H9 (cell line): ENCODE results near the gene ERMN. TPM values are rescaled to one million over a fixed set of nuclear protein-coding genes. Genes with fewer than 3 reads are reported as not detected.
A peak's percentile ranks its signal among the peaks of the same experiment; 100 is the strongest.

ENCODE experiments used
- DNase-seq: peaks from one replicate; pipeline ENCODE4 v3.0.0-alpha.2; 2017
- H2AFZ ChIP-seq: one replicate; pipeline ENCODE4 v1.6.1; 2013; ENCODE audit warnings: mild to moderate bottlenecking, low read length, control low read depth, moderate library complexity
- H2AK5ac ChIP-seq: 2 replicates; pipeline ENCODE4 v1.6.1; 2013; ENCODE audit warnings: low read length, control low read depth, mixed read lengths; ENCODE audit not compliant: insufficient read length
- H2BK120ac ChIP-seq: one replicate; pipeline ENCODE4 v1.6.1; 2013; ENCODE audit warnings: low read depth, mild to moderate bottlenecking, low read length, control low read depth, inconsistent platforms; ENCODE audit not compliant: poor library complexity, severe bottlenecking
- H2BK12ac ChIP-seq: 2 replicates; pipeline ENCODE4 v1.6.1; 2013; ENCODE audit warnings: low read length, control low read depth, mixed read lengths, low read depth; ENCODE audit not compliant: insufficient read length
- H2BK15ac ChIP-seq: 2 replicates; pipeline ENCODE4 v1.6.1; 2013; ENCODE audit warnings: low read depth, low read length, control low read depth
- H2BK20ac ChIP-seq: one replicate; pipeline ENCODE4 v1.6.1; 2013; ENCODE audit warnings: low read depth, mild to moderate bottlenecking, low read length, control low read depth, inconsistent platforms; ENCODE audit not compliant: poor library complexity, severe bottlenecking
- H2BK5ac ChIP-seq: 2 replicates; pipeline ENCODE4 v1.6.1; 2013; ENCODE audit warnings: low read length, control low read depth, mixed read lengths; ENCODE audit not compliant: insufficient read length
- H3K14ac ChIP-seq: 2 replicates; pipeline ENCODE4 v1.6.1; 2013; ENCODE audit warnings: low read length, control low read depth; ENCODE audit not compliant: insufficient read depth
- H3K18ac ChIP-seq: 2 replicates; pipeline ENCODE4 v1.6.1; 2013; ENCODE audit warnings: low read depth, mild to moderate bottlenecking, mixed read lengths, low read length, control low read depth; ENCODE audit not compliant: insufficient read length
- H3K23ac ChIP-seq: 2 replicates; pipeline ENCODE4 v1.6.1; 2013; ENCODE audit warnings: low read length, control low read depth, mixed read lengths, low read depth; ENCODE audit not compliant: insufficient read length
- H3K23me2 ChIP-seq: 2 replicates; pipeline ENCODE4 v1.6.1; 2013; ENCODE audit warnings: low read depth, mild to moderate bottlenecking, mixed read lengths, low read length, control low read depth; ENCODE audit not compliant: insufficient read length, poor library complexity, severe bottlenecking
- H3K27ac ChIP-seq: 2 replicates; pipeline ENCODE4 v1.5.1; 2013; ENCODE audit warnings: low read length, control low read depth, mixed read lengths, low read depth; ENCODE audit not compliant: insufficient read length
- H3K27me3 ChIP-seq: 2 replicates; pipeline ENCODE4 v1.6.1; 2013; ENCODE audit warnings: low read length, control low read depth, inconsistent platforms; ENCODE audit not compliant: insufficient read depth
- H3K4ac ChIP-seq: 2 replicates; pipeline ENCODE4 v1.6.1; 2013; ENCODE audit warnings: low read depth, mild to moderate bottlenecking, control low read depth, inconsistent platforms, low read length, moderate library complexity
- H3K4me1 ChIP-seq: 2 replicates; pipeline ENCODE4 v1.6.1; 2013; ENCODE audit warnings: low read length, control low read depth, inconsistent platforms; ENCODE audit not compliant: insufficient read depth
- H3K4me2 ChIP-seq: 2 replicates; pipeline ENCODE4 v1.6.1; 2013; ENCODE audit warnings: low read length, control low read depth, mixed read lengths; ENCODE audit not compliant: insufficient read length, insufficient read depth
- H3K56ac ChIP-seq: 2 replicates; pipeline ENCODE4 v1.6.1; 2013; ENCODE audit warnings: low read depth, mild to moderate bottlenecking, mixed read lengths, low read length, control low read depth; ENCODE audit not compliant: insufficient read length
- H3K79me1 ChIP-seq: 2 replicates; pipeline ENCODE4 v1.6.1; 2013; ENCODE audit warnings: low read depth, mild to moderate bottlenecking, moderate library complexity, low read length, control low read depth, inconsistent platforms; ENCODE audit not compliant: insufficient read depth, poor library complexity, severe bottlenecking
- H3K79me2 ChIP-seq: 2 replicates; pipeline ENCODE4 v1.6.1; 2013; ENCODE audit warnings: low read length, control low read depth, inconsistent platforms; ENCODE audit not compliant: insufficient read depth
- H3K9ac ChIP-seq: 2 replicates; pipeline ENCODE4 v1.6.1; 2013; ENCODE audit warnings: low read length, control low read depth, mixed read lengths; ENCODE audit not compliant: insufficient read length; ENCODE audit errors: extremely low read depth
- H3K9me3 ChIP-seq: one replicate; pipeline ENCODE4 v1.6.1; 2013; ENCODE audit warnings: low read depth, low read length, inconsistent platforms; ENCODE audit not compliant: control insufficient read depth
- H3T11ph ChIP-seq: one replicate; pipeline ENCODE4 v1.6.1; 2013; ENCODE audit warnings: mild to moderate bottlenecking, low read length, control low read depth, inconsistent platforms
- H4K20me1 ChIP-seq: one replicate; pipeline ENCODE4 v1.6.1; 2013; ENCODE audit not compliant: control insufficient read depth, insufficient read length, insufficient read depth
- H4K5ac ChIP-seq: 2 replicates; pipeline ENCODE4 v1.6.1; 2013; ENCODE audit warnings: low read depth, mild to moderate bottlenecking, mixed read lengths, low read length, control low read depth; ENCODE audit not compliant: insufficient read length
- H4K8ac ChIP-seq: replicated peaks from 2 replicates; pipeline ENCODE4 v1.6.1; 2013; ENCODE audit warnings: low read length, control low read depth, mixed read lengths, low read depth; ENCODE audit not compliant: insufficient read length
- H4K91ac ChIP-seq: 2 replicates; pipeline ENCODE4 v1.6.1; 2013; ENCODE audit warnings: low read depth, mild to moderate bottlenecking, moderate library complexity, mixed read lengths, low read length, control low read depth; ENCODE audit not compliant: insufficient read length
- H3K27ac Mint-ChIP-seq, 3 experiments: 2 replicates in 2 of 3; 3 replicates in 1 of 3; pipeline ENCODE4 v1.8.0; 2020 to 2021; ENCODE audit warnings: mixed read lengths in 3 of 3, mild to moderate bottlenecking in 1 of 3, moderate library complexity in 1 of 3
- H3K27me3 Mint-ChIP-seq: 2 replicates; pipeline ENCODE4 v1.8.0; 2021; ENCODE audit warnings: low read depth, mild to moderate bottlenecking, moderate library complexity, mixed read lengths
- H3K36me3 Mint-ChIP-seq, 3 experiments: 2 replicates in 2 of 3; 3 replicates in 1 of 3; pipeline ENCODE4 v1.8.0; 2020 to 2021; ENCODE audit warnings: low read depth in 3 of 3, mixed read lengths in 3 of 3; ENCODE audit not compliant: insufficient read depth in 1 of 3
- H3K4me1 Mint-ChIP-seq, 2 experiments: 2 replicates each; pipeline ENCODE4 v1.8.0; 2020; ENCODE audit warnings: mixed read lengths in 2 of 2
- H3K4me3 Mint-ChIP-seq, 2 experiments: 2 replicates in 1 of 2; 3 replicates in 1 of 2; pipeline ENCODE4 v1.8.0; 2020 to 2021; ENCODE audit warnings: mild to moderate bottlenecking in 2 of 2, mixed read lengths in 2 of 2, moderate library complexity in 1 of 2
- H3K9me3 Mint-ChIP-seq, 2 experiments: 2 replicates in 1 of 2; 3 replicates in 1 of 2; pipeline ENCODE4 v1.8.0; 2020; ENCODE audit warnings: mild to moderate bottlenecking in 2 of 2, mixed read lengths in 2 of 2, moderate library complexity in 1 of 2
- WGBS: extraction: QIAGEN DNeasy Blood & Tissue Kit; methylation state at CpG from one replicate; pipeline ENCODE4 v1.1.7; 2013; ENCODE audit warnings: missing lambda C conversion rate, low lambda C conversion rate, mixed read lengths; ENCODE audit not compliant: insufficient read length; ENCODE audit errors: extremely low coverage; 5-methylcytosine and 5-hydroxymethylcytosine counted together
- total RNA-seq: library from RNA; stranded (reverse); gene quantifications from 2 replicates; pipeline ENCODE4 v1.2.1, GENCODE V29; 2021
- TF ChIP-seq, protein P1 (sequence below): fragments of 200-600 bp; sonication (generic); conservative IDR thresholded peaks from 3 replicates; pipeline ENCODE4 v1.8.0; 2021; ENCODE audit warnings: antibody characterized with exemption, mild to moderate bottlenecking

Gene ERMN
- total RNA-seq, 1 experiment from 2014 or later = 0.48 TPM

- no peak overlapping the region for H3K27ac ChIP-seq
- Mint-ChIP-seq H3K9me3 (no peaks in the 10 kb centered on the region), H3K4me3 (no peak overlapping the region), H3K27ac (peak overlapping the region in 1 of 3 experiments; percentile 93; a peak in 2 of 7 replicates), H3K27me3 (no peaks in the 10 kb centered on the region), H3K4me1 (peaks cover 40 to 58% of the 10 kb centered on the region in 2 experiments), H3K36me3 (no peaks in the 10 kb centered on the region)
- H2BK20ac ChIP-seq = no peak overlapping the region
- no peaks in the 10 kb centered on the region for H3K27me3 ChIP-seq
- no peak overlapping the region for H3K4ac ChIP-seq
- no peak overlapping the region for H3K56ac ChIP-seq
- no peak overlapping the region for H3K9ac ChIP-seq
- H4K91ac ChIP-seq = no peak overlapping the region
- no peak overlapping the region for H2AK5ac ChIP-seq
- H3K9me3 ChIP-seq = no peaks in the 10 kb centered on the region
- H3K23ac ChIP-seq = no peak overlapping the region
- WGBS = no CpG with 5 or more reads among the region's 4 CpGs
- no peak overlapping the region for H2BK12ac ChIP-seq
- H2AFZ ChIP-seq = no peak overlapping the region
- no peak overlapping the region for H3K4me2 ChIP-seq
- H2BK5ac ChIP-seq = no peak overlapping the region
- H3K18ac ChIP-seq = no peak overlapping the region
- H3K23me2 ChIP-seq = no peaks in the 10 kb centered on the region
- no peak for DNase-seq
- H4K5ac ChIP-seq = no peak overlapping the region
- no peaks in the 10 kb centered on the region for H4K20me1 ChIP-seq
- H4K8ac ChIP-seq = no peak overlapping the region
- no peak overlapping the region for H3K14ac ChIP-seq
- no peak overlapping the region for H2BK15ac ChIP-seq
- no peak overlapping the region for H3T11ph ChIP-seq
- TF ChIP-seq, protein P1, sequence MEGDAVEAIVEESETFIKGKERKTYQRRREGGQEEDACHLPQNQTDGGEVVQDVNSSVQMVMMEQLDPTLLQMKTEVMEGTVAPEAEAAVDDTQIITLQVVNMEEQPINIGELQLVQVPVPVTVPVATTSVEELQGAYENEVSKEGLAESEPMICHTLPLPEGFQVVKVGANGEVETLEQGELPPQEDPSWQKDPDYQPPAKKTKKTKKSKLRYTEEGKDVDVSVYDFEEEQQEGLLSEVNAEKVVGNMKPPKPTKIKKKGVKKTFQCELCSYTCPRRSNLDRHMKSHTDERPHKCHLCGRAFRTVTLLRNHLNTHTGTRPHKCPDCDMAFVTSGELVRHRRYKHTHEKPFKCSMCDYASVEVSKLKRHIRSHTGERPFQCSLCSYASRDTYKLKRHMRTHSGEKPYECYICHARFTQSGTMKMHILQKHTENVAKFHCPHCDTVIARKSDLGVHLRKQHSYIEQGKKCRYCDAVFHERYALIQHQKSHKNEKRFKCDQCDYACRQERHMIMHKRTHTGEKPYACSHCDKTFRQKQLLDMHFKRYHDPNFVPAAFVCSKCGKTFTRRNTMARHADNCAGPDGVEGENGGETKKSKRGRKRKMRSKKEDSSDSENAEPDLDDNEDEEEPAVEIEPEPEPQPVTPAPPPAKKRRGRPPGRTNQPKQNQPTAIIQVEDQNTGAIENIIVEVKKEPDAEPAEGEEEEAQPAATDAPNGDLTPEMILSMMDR = no peak
- no peak overlapping the region for H2BK120ac ChIP-seq
- no peaks in the 10 kb centered on the region for H3K79me2 ChIP-seq
- H3K79me1 ChIP-seq = no peaks in the 10 kb centered on the region
- H3K4me1 ChIP-seq = peaks cover 5% of the 10 kb centered on the region; the same call in 1 of the 2 replicates
Measured at GRCh38 chr2:157322432-157322831, 3.2 kb downstream of the ERMN start.
